RWPE1 (cell line): ENCODE measurements around the gene MPDZ.

Experiments
- CTCF ChIA-PET: fragments of 350-600 bp; sonication (Branson Sonifier 250); formaldehyde crosslinking; extraction: SDS; loops from one replicate; lab custom pipeline; 2021; lab: Yijun Ruan, JAX
- POLR2A ChIA-PET: fragments of 400-600 bp; formaldehyde crosslinking; extraction: SDS; loops from one replicate; lab custom pipeline; 2020; ENCODE audit warnings: antibody characterized with exemption; ENCODE audit not compliant: low non-redundant PET; lab: Yijun Ruan, JAX
- DNase-seq: peaks from one replicate; pipeline ENCODE4 v3.0.0; 2012; ENCODE audit warnings: low spot score
- H3K27ac ChIP-seq: fragments of 450-650 bp; 2 replicates; pipeline ENCODE4 v1.5.1; 2017
- TF ChIP-seq, protein P1 (sequence below): fragments of 450-650 bp; conservative IDR thresholded peaks from 2 replicates; pipeline ENCODE4 v1.5.1; 2017; ENCODE audit warnings: low read depth, mild to moderate bottlenecking

The MPDZ gene

DNA sequence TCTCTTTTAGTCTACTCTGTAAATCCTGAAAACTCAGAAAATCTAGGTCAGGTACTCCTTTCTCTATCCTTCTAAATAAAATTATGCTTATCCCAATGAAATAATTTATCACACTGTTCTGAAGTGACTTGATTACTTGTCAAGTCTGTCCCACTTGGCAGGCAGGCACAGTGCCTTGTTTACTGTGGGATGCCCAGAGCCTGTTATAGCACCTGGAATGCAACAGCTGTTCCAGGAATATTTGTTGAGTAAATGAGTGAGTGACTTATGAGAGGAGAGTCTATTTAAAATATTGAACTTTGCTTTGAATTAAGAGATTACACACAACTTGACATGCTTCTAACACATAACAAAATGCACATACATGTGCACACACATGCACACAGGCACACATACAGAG is 130.0 kb downstream of the MPDZ start:
- no peak for DNase-seq
- TF ChIP-seq, protein P1, sequence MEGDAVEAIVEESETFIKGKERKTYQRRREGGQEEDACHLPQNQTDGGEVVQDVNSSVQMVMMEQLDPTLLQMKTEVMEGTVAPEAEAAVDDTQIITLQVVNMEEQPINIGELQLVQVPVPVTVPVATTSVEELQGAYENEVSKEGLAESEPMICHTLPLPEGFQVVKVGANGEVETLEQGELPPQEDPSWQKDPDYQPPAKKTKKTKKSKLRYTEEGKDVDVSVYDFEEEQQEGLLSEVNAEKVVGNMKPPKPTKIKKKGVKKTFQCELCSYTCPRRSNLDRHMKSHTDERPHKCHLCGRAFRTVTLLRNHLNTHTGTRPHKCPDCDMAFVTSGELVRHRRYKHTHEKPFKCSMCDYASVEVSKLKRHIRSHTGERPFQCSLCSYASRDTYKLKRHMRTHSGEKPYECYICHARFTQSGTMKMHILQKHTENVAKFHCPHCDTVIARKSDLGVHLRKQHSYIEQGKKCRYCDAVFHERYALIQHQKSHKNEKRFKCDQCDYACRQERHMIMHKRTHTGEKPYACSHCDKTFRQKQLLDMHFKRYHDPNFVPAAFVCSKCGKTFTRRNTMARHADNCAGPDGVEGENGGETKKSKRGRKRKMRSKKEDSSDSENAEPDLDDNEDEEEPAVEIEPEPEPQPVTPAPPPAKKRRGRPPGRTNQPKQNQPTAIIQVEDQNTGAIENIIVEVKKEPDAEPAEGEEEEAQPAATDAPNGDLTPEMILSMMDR, result no peak
- ChIA-PET POLR2A (no interaction called here), CTCF (no interaction called here)
- H3K27ac ChIP-seq, result no peak overlapping the region

DNA sequence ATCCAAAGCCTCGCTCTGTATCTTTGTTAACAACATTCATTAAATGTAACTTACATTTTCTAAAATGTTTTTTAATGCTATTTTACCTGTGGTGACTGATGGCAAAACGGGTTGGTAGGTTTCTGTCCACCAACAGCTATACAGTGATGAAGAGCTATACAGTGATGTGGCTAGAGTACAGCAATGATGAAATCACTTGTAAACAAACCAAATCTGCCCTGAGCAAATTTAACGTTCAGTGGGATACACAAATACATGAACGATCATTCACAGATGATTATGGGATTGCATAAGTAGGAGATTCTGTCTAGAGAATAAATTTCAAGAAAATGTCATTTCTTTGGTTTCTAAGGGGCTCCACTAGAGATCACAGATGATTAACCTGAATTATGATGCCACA is 132.7 kb downstream of the MPDZ start:
- CTCF ChIA-PET, result interaction anchor here (0.6 to 0.7 kb wide), 2 partner anchors 90 to 257 kb away, joined by 3 read pairs; no protein-coding TSS in a partner anchor

DNA sequence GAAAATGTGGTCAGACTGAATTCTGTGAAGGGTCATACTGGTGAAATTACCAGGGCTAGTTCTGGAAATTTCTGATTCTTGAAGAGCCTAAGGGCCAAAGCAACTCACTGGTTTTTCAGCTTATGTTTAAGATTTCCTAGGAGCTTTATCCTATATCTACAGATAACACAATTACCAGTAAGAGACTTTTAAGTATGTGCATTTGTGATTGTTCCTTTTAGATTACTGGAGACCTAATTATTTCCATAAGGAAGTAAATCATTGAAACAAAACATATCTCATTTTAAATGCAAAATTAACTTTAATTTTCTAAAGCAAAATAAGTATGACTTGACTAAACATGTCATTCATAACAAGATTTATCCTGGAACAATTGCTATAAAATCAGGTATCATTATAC is 134.2 kb downstream of the MPDZ start:
- ChIA-PET POLR2A (no interaction called here), CTCF (no interaction called here)
- TF ChIP-seq, protein P1, result no peak
- DNase-seq, result no peak
- H3K27ac ChIP-seq, result no peak overlapping the region

More for the DNA sequence above, 132.7 kb downstream of the MPDZ start:
- POLR2A ChIA-PET, result no interaction called here
- TF ChIP-seq, protein P1, result no peak
- H3K27ac ChIP-seq, result no peak overlapping the region
- DNase-seq, result no peak

DNA sequence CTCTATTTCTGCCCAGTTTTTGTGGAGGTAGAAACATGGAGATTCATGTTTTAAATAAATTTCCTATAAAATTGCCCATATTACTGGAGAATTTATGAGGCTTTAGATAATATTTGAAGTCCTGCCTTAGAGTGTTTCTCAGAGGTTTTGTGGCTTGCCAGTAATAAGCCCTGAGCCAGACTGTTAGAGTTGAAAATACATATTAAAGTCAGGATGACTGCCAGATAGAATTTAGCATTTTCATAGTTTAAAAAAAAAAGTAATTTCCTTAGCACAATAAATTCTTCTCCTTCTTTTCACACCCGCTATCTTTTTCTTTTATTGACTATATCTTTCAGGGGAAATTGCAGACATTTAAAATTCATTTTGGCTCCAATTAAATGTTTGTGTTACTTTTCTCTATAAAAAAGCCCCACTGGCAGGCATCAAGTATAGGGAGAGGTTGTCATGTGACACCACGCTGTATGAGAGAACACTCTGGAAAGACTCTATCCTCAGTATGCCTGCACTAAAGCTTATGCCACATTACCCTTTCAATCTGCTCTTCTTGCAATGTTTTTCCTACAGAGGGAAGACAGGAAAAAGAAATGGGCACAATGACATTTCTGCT is 135.2 kb downstream of the MPDZ start:
- H3K27ac ChIP-seq, result no peak overlapping the region
- CTCF ChIA-PET, result no interaction called here
- DNase-seq, result no peak
- TF ChIP-seq, protein P1, result no peak
- POLR2A ChIA-PET, result no interaction called here

DNA sequence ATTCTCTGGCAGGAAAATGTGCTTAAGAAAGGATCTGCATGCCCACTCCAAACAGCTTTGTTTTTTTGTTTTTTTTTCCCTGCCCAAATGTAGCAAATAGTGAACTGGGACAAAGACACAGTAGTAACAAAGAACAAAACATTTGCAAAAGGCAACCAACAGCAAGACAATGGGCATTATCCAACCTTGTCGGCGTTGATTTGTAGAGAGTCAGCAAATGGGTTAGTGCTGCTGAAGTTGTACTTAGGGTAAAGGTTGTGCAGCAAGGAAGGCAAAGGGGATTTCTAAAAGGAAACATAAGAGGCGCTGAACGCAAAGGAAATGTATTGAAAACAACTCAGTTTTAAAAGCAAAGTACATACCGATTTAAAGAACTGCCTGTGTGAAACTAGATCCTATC is 136.2 kb downstream of the MPDZ start:
- CTCF ChIA-PET, result interaction anchor here (0.7 kb wide), 1 partner anchor 120 kb away, joined by 4 read pairs; no protein-coding TSS in a partner anchor
- no peak overlapping the region for H3K27ac ChIP-seq
- POLR2A ChIA-PET, result no interaction called here
- TF ChIP-seq, protein P1, result no peak
- no peak for DNase-seq

DNA sequence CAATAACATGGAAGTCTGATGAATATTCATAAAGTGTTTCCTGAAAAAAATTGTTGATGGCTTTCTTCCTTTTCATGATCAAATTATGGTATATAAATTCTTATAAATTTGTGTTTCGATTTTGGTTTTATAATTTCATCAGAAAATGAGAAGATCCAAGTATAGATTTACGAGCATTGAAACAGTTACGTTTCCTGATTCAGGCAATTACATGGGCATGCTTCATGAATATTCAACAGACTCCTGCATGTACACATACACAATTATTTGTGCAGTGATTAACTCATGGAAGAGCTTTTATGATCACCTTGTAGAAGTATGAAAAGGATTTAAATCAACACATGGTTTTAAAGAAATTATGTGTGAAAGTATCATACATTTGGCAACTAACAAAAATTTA is 136.7 kb downstream of the MPDZ start:
- H3K27ac ChIP-seq, result no peak overlapping the region
- CTCF ChIA-PET, result no interaction called here
- POLR2A ChIA-PET, result no interaction called here
- no peak for DNase-seq
- TF ChIP-seq, protein P1, result no peak
